A549 (cell line): ENCODE results near the gene GREM1. TPM values are rescaled to one million over a fixed set of nuclear protein-coding genes. Genes with fewer than 3 reads are reported as not detected.

Experiments
- ATAC-seq, 2 experiments: fragments of 200-7000 bp in 1 of 2; fragments of >200 bp in 1 of 2; cut with Nextera tagmentation in 1 of 2; cut with Tn5 transposase in 1 of 2; 3 replicates each; pipeline versions ENCODE4 v1.8.0 to v1.9.1; 2018 to 2020; ENCODE audit warnings: mild to moderate bottlenecking in 1 of 2, moderate library complexity in 1 of 2
- CTCF ChIA-PET: fragments of 300-600 bp; sonication (Branson Sonifier 250); formaldehyde crosslinking; extraction: SDS; loops from one replicate; lab custom pipeline; 2021; ENCODE audit warnings: antibody characterized with exemption, inconsistent platforms; lab: Yijun Ruan, JAX
- POLR2A ChIA-PET: fragments of 350-600 bp; formaldehyde crosslinking; extraction: SDS; loops from one replicate; lab custom pipeline; 2021; ENCODE audit warnings: antibody characterized with exemption, inconsistent platforms; lab: Yijun Ruan, JAX
- DNase-seq, 2 experiments: peaks; one replicate each; pipeline versions ENCODE4 v3.0.0 to v3.0.0-alpha.2; 2011 to 2016; ENCODE audit warnings: low read depth in 1 of 2, low spot score in 1 of 2
- FAIRE-seq: peaks from 2 replicates; lab custom pipeline; 2011; peaks lifted over from hg19 to GRCh38; lab: Jason Lieb, UNC
- H3K27ac ChIP-seq, 2 experiments: fragments of >200 bp; sonication (Bioruptor Twin); formaldehyde crosslinking; 3 replicates each; pipeline ENCODE4 v1.5.1; 2016 to 2017
- H3K4me1 ChIP-seq: fragments of >200 bp; sonication (Bioruptor Twin); formaldehyde crosslinking; 3 replicates; pipeline ENCODE4 v1.6.1; 2016
- H3K4me2 ChIP-seq: fragments of >200 bp; sonication (Bioruptor Twin); formaldehyde crosslinking; 3 replicates; pipeline ENCODE4 v1.6.1; 2016
- H3K4me3 ChIP-seq: fragments of >200 bp; sonication (Bioruptor Twin); formaldehyde crosslinking; 3 replicates; pipeline ENCODE4 v1.5.1; 2016
- H3K9me3 ChIP-seq: fragments of >200 bp; sonication (Bioruptor Twin); formaldehyde crosslinking; 3 replicates; pipeline ENCODE4 v1.6.1; 2016
- CBX8 ChIP-seq: fragments of 200-600 bp; sonication (generic); IDR thresholded peaks from 2 replicates; pipeline ENCODE4 v1.6.1; 2016
- CHD4 ChIP-seq: fragments of 200-600 bp; sonication (generic); IDR thresholded peaks from 2 replicates; pipeline ENCODE4 v1.6.1; 2016; ENCODE audit warnings: antibody characterized with exemption, mild to moderate bottlenecking, borderline replicate concordance
- CTCF ChIP-seq: fragments of >200 bp; sonication (Bioruptor Twin); formaldehyde crosslinking; IDR thresholded peaks from 3 replicates; pipeline ENCODE4 v1.5.1; 2016
- E2F6 ChIP-seq: IDR thresholded peaks from 2 replicates; pipeline ENCODE4 v1.6.1; 2012; ENCODE audit warnings: low read depth, borderline replicate concordance
- FOSL2 ChIP-seq, 2 experiments: fragments of 450-650 bp in 1 of 2; fragments of >200 bp in 1 of 2; sonication (Bioruptor Twin) in 1 of 2; formaldehyde crosslinking; IDR thresholded peaks; 2 replicates each; pipeline versions ENCODE4 v1.5.0 to v1.6.1; 2016 to 2020; ENCODE audit warnings: mild to moderate bottlenecking in 1 of 2, moderate library complexity in 1 of 2
- GATA3 ChIP-seq: IDR thresholded peaks from 2 replicates; pipeline ENCODE4 v1.6.1; 2012; ENCODE audit warnings: borderline replicate concordance
- HDAC2 ChIP-seq: fragments of 200-600 bp; sonication (generic); IDR thresholded peaks from 2 replicates; pipeline ENCODE4 v1.6.1; 2016
- HOXA7 ChIP-seq: fragments of 250-450 bp; sonication (Bioruptor Pico); IDR thresholded peaks from 2 replicates; pipeline ENCODE4 v1.5.0; 2020; ENCODE audit warnings: mild to moderate bottlenecking, moderate library complexity
- HOXB13 ChIP-seq: fragments of 250-450 bp; sonication (Bioruptor Pico); IDR thresholded peaks from 2 replicates; pipeline ENCODE4 v1.5.0; 2020; ENCODE audit warnings: low read depth, mild to moderate bottlenecking, moderate library complexity
- JUN ChIP-seq, 2 experiments: fragments of >200 bp; sonication (Bioruptor Twin); formaldehyde crosslinking; IDR thresholded peaks; 2 replicates in 1 of 2; 3 replicates in 1 of 2; pipeline ENCODE4 v1.6.1; 2016 to 2017
- KDM1A ChIP-seq: fragments of 200-600 bp; sonication (generic); IDR thresholded peaks from 2 replicates; pipeline ENCODE4 v1.6.1; 2016; ENCODE audit warnings: low read depth, mild to moderate bottlenecking
- KDM5A ChIP-seq: fragments of 200-600 bp; sonication (generic); IDR thresholded peaks from 2 replicates; pipeline ENCODE4 v1.6.1; 2016; ENCODE audit warnings: antibody characterized with exemption, mild to moderate bottlenecking
- NPAS2 ChIP-seq: fragments of 250-450 bp; sonication (Bioruptor Pico); IDR thresholded peaks from 2 replicates; pipeline ENCODE4 v1.8.0; 2022; ENCODE audit warnings: mild to moderate bottlenecking, moderate library complexity, borderline replicate concordance
- PHF8 ChIP-seq: fragments of 200-600 bp; sonication (generic); IDR thresholded peaks from 2 replicates; pipeline ENCODE4 v1.6.1; 2016; ENCODE audit warnings: low read depth, mild to moderate bottlenecking, antibody characterized with exemption, moderate library complexity, borderline replicate concordance
- POLR2AphosphoS2 ChIP-seq: conservative IDR thresholded peaks from 2 replicates; pipeline ENCODE4 v1.6.1; 2012; ENCODE audit warnings: low read length, improper control_type of control experiment, inconsistent platforms
- ZC3H11A ChIP-seq: fragments of 450-650 bp; IDR thresholded peaks from 2 replicates; pipeline ENCODE4 v1.6.1; 2014; ENCODE audit warnings: antibody characterized with exemption, mild to moderate bottlenecking
- ZFP36 ChIP-seq: fragments of 450-650 bp; IDR thresholded peaks from 2 replicates; pipeline ENCODE4 v1.6.1; 2014; ENCODE audit warnings: borderline replicate concordance; ENCODE audit not compliant: partially characterized antibody
- ZNF302 ChIP-seq: fragments of 250-450 bp; sonication (Bioruptor Pico); IDR thresholded peaks from 2 replicates; pipeline ENCODE4 v1.9.0; 2021; ENCODE audit warnings: inconsistent platforms, mild to moderate bottlenecking, moderate library complexity
- WGBS: methylation state at CpG from one replicate; pipeline ENCODE4 v1.1.6; 2017; ENCODE audit errors: missing lambda C conversion rate; 5-methylcytosine and 5-hydroxymethylcytosine counted together
- polyA plus RNA-seq, 4 experiments: library from polyadenylated mRNA; depleted of rRNA in 3 of 4; stranded (reverse); fragments of >200 nt; fragmentation: RNase III in 1 of 4; extraction: RNeasy Plus Mini Kit Qiagen cat#74134 plus additional on column Dnase treatment in 1 of 4; gene quantifications; 2 replicates in 3 of 4; 3 replicates in 1 of 4; pipeline ENCODE4 v1.2.3, GENCODE V29; 2011 to 2017
- TF ChIP-seq, protein P1 (sequence below): fragments of 150-350 bp; IDR thresholded peaks from 2 replicates; pipeline ENCODE4 v1.6.1; 2014; ENCODE audit warnings: low read depth, mild to moderate bottlenecking, low read length
- TF ChIP-seq, protein P2 (sequence below): fragments of 250-450 bp; sonication (Bioruptor Pico); IDR thresholded peaks from 2 replicates; pipeline ENCODE4 v1.5.0; 2020; ENCODE audit warnings: low read depth, mild to moderate bottlenecking, moderate library complexity
- TF ChIP-seq, protein P3 (sequence below): fragments of >200 bp; sonication (Bioruptor Twin); formaldehyde crosslinking; IDR thresholded peaks from 2 replicates; pipeline ENCODE4 v1.6.1; 2016

The GREM1 gene
- polyA plus RNA-seq, 2 of the 4 experiments (the other 2 are of a cell fraction) = 4.4 to 10.5 TPM

DNA sequence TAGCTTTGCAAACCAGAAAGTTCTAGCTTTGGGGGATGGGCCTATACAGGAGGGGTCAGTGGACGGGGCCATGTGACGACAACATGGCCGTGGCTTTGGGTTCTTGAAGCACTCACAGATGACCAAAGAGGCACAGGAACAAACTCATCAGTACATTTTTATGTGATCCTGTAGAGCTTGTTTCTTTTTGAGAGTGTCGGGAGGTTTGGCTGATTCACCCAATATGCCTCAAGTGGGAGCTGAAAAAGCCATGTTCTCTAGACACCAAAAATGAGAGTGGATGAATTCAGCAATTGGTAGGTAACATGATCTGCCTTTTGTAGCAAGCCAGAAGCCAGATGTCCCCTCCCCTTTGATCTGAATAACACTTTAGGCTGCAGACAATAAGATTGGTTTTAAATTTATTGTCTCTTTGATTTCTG is 30.1 kb downstream of the GREM1 start:
- FAIRE-seq (peak; percentile 65), DNase-seq (no peak), ATAC-seq (no peak)
- Histone ChIP-seq H3K4me2 (no peak overlapping the region), H3K4me1 (no peaks in the 10 kb centered on the region), H3K4me3 (no peak overlapping the region), H3K9me3 (no peaks in the 10 kb centered on the region), H3K27ac (no peak overlapping the region)
- WGBS = 93% methylated on average over 4 of the region's 4 CpGs
- CTCF ChIA-PET = interaction anchor here (0.8 to 1.5 kb wide), 5 partner anchors 9 to 246 kb away, joined by 3 to 5 read pairs (median 4); no protein-coding TSS in a partner anchor
- POLR2A ChIA-PET = no interaction called here
- TF ChIP-seq KDM5A (no peak), CHD4 (no peak), FOSL2 (IDR thresholded peaks at IDR 0.05) (no peak), FOSL2 (CRISPR knock-in tag; IDR thresholded peaks at IDR 0.05) (no peak), KDM1A (no peak), POLR2AphosphoS2 (no peak)
- TF ChIP-seq, protein P1, sequence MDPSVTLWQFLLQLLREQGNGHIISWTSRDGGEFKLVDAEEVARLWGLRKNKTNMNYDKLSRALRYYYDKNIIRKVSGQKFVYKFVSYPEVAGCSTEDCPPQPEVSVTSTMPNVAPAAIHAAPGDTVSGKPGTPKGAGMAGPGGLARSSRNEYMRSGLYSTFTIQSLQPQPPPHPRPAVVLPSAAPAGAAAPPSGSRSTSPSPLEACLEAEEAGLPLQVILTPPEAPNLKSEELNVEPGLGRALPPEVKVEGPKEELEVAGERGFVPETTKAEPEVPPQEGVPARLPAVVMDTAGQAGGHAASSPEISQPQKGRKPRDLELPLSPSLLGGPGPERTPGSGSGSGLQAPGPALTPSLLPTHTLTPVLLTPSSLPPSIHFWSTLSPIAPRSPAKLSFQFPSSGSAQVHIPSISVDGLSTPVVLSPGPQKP = no peak

DNA sequence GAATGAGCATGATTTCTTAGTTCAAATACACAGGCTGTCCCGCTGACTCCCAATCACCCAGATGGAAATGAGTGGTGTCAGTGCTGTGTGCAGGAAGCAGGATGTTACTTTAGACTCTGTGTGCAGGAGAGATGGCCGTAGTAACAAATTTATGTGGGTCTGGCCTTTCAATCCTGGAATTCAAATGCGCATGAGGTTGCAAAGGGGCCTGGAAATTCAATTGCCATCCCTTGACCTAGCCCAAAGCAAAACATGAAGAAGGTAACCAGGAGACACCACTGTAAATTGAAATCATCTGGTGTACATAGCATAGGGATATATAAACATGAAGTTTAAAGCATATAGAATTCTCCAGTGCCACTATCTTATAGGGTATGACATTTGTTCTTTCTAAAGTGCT is 33.2 kb downstream of the GREM1 start:
- WGBS = 69% methylated on average over 3 of the region's 3 CpGs
- Histone ChIP-seq H3K4me2 (no peak overlapping the region), H3K27ac (no peak overlapping the region), H3K9me3 (no peaks in the 10 kb centered on the region), H3K4me1 (no peaks in the 10 kb centered on the region), H3K4me3 (no peak overlapping the region)
- ATAC-seq (no peak), DNase-seq (no peak), FAIRE-seq (peak; percentile 54)
- CTCF ChIA-PET = no interaction called here
- POLR2A ChIA-PET = no interaction called here
- TF ChIP-seq, protein P2, sequence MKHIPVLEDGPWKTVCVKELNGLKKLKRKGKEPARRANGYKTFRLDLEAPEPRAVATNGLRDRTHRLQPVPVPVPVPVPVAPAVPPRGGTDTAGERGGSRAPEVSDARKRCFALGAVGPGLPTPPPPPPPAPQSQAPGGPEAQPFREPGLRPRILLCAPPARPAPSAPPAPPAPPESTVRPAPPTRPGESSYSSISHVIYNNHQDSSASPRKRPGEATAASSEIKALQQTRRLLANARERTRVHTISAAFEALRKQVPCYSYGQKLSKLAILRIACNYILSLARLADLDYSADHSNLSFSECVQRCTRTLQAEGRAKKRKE (CRISPR knock-in tag) = no peak
- no peak for TF ChIP-seq ZC3H11A
- no peak for TF ChIP-seq CTCF
- no peak for TF ChIP-seq CBX8
- TF ChIP-seq ZNF302 (CRISPR knock-in tag) = no peak
- TF ChIP-seq E2F6 = no peak
- no peak for TF ChIP-seq GATA3
- TF ChIP-seq, protein P3, sequence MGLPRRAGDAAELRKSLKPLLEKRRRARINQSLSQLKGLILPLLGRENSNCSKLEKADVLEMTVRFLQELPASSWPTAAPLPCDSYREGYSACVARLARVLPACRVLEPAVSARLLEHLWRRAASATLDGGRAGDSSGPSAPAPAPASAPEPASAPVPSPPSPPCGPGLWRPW = no peak
- TF ChIP-seq HOXA7 (CRISPR knock-in tag) = no peak
- no peak for TF ChIP-seq JUN (IDR thresholded peaks at IDR 0.05)
- TF ChIP-seq PHF8 = no peak
- no peak for TF ChIP-seq HOXB13 (CRISPR knock-in tag)
- no peak for TF ChIP-seq CHD4
- TF ChIP-seq HDAC2 = no peak
- no peak for TF ChIP-seq NPAS2
- no peak for TF ChIP-seq ZFP36
